WTC11 (cell line): Measurements from ENCODE around the gene SMNDC1.

ENCODE experiments used
- KAT7 ChIP-seq: sonication (generic); formaldehyde crosslinking; IDR thresholded peaks from 2 replicates; pipeline ENCODE4 v1.8.1; 2023; ENCODE audit warnings: missing genetic modification reagents, mild to moderate bottlenecking, borderline replicate concordance
- TF ChIP-seq, protein P1 (sequence below): fragments of 200-600 bp; IDR thresholded peaks from 2 replicates; pipeline ENCODE4 v1.8.0; 2022; ENCODE audit warnings: antibody characterized with exemption
- TF ChIP-seq, protein P2 (sequence below): sonication (generic); formaldehyde crosslinking; IDR thresholded peaks from 2 replicates; pipeline ENCODE4 v1.8.1; 2023; ENCODE audit warnings: mild to moderate bottlenecking, missing genetic modification reagents, moderate library complexity

DNA sequence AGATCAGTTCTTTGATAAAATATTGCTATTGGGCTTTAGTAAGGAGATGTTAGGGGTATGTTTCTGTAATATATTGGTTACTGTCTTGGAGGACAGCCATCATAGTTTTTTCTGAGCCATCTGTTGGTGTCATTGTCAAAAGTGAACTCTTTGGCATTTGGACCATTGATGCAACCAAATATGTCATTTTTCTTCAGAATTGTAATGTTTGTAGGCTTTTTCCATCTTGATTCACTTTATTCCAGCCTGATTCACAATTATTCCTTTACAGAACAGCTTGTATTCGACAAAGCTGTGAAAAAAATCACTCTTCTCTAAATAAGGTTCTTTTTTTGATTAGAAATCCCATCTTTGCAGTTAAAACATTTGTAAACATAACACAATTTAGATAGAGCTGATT is 37.4 kb downstream of the SMNDC1 start:
- TF ChIP-seq KAT7 (CRISPR knock-in tag) = no peak
- TF ChIP-seq, protein P1, sequence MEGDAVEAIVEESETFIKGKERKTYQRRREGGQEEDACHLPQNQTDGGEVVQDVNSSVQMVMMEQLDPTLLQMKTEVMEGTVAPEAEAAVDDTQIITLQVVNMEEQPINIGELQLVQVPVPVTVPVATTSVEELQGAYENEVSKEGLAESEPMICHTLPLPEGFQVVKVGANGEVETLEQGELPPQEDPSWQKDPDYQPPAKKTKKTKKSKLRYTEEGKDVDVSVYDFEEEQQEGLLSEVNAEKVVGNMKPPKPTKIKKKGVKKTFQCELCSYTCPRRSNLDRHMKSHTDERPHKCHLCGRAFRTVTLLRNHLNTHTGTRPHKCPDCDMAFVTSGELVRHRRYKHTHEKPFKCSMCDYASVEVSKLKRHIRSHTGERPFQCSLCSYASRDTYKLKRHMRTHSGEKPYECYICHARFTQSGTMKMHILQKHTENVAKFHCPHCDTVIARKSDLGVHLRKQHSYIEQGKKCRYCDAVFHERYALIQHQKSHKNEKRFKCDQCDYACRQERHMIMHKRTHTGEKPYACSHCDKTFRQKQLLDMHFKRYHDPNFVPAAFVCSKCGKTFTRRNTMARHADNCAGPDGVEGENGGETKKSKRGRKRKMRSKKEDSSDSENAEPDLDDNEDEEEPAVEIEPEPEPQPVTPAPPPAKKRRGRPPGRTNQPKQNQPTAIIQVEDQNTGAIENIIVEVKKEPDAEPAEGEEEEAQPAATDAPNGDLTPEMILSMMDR = no peak
- TF ChIP-seq, protein P2, sequence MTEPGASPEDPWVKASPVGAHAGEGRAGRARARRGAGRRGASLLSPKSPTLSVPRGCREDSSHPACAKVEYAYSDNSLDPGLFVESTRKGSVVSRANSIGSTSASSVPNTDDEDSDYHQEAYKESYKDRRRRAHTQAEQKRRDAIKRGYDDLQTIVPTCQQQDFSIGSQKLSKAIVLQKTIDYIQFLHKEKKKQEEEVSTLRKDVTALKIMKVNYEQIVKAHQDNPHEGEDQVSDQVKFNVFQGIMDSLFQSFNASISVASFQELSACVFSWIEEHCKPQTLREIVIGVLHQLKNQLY (CRISPR knock-in tag) = no peak
